ENCODE results near the gene BRIP1.
"Not testable (repeated sequence)": the region's sequence is repeated elsewhere in the genome, so short reads cannot be mapped to it uniquely, and the experiment has no call there.

BRIP1 gene

GRCh38 chr17:61728297-61728836 is 135.0 kb downstream of the BRIP1 start:
- Histone ChIP-seq H3K4ac (ENCODE audit: low read depth, low read length) (no peak overlapping the region), H3K23ac (ENCODE audit: low read length) (no peak overlapping the region), H4K8ac (ENCODE audit: low read depth, low read length) (no peak overlapping the region), H2BK5ac (ENCODE audit: low read depth, low read length, poor library complexity) (no peak overlapping the region), H3K27me3 (ENCODE audit: insufficient read depth, low read length) (no peaks in the 10 kb centered on the region), H3K4me1 (ENCODE audit: control insufficient read depth in 1 of 2, insufficient read depth in 2 of 2, low read length in 2 of 2) (no peaks in the 10 kb centered on the region), H3K27ac (ENCODE audit: low read depth, low read length) (no peak overlapping the region), H3K79me1 (ENCODE audit: low read length) (no peaks in the 10 kb centered on the region), H2AK5ac (ENCODE audit: low read length) (no peak overlapping the region), H4K91ac (ENCODE audit: low read depth, low read length) (no peak overlapping the region), H3K4me2 (ENCODE audit: low read length) (no peak overlapping the region), H3K79me2 (ENCODE audit: control insufficient read depth, insufficient read depth, low read length, poor library complexity) (no peaks in the 10 kb centered on the region), H3K18ac (ENCODE audit: low read length) (no peak overlapping the region), H2AFZ (ENCODE audit: insufficient read depth, low read length, poor library complexity) (no peak overlapping the region), H3K14ac (ENCODE audit: low read length) (no peak overlapping the region), H4K12ac (ENCODE audit: low read depth, low read length) (no peak overlapping the region), H3K4me3 (ENCODE audit: low read depth, low read length) (no peak overlapping the region), H3K36me3 (ENCODE audit: control insufficient read depth in 1 of 2, insufficient read depth in 2 of 2, low read length in 2 of 2) (peaks cover 0 to 4% of the 10 kb centered on the region in 2 experiments), H2BK12ac (ENCODE audit: low read length) (no peak overlapping the region), H2BK120ac (ENCODE audit: insufficient read depth, low read length, poor library complexity) (no peak overlapping the region), H3K9ac (ENCODE audit: low read length) (no peak overlapping the region), H3K9me3 (ENCODE audit: insufficient read depth, low read depth, low read length) (no peaks in the 10 kb centered on the region)
- WGBS (ENCODE audit: extremely low coverage, insufficient coverage, insufficient read length): no CpG with 5 or more reads among the region's 3 CpGs
- DNase-seq: no peak

DNA sequence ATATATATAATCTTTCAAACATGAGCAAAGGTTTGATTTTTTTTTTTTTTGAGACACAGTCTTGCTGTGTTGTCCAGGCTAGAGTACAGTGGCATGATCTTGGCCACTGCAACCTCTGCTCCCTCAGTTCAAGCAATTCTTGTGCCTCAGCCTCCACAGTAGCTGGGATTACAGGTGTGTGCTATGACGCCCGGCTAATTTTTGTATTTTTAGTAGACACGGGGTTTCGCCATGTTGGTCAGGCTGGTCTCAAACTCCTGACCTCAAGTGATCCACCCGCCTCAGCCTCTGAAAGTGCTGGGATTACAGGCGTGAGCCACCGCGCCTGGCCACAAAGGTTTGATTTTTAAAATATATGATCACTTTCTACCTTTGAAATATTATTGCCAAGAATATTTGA is 135.5 kb downstream of the BRIP1 start:
- H3K9me3 ChIP-seq (ENCODE audit: insufficient read depth, low read depth, low read length); H2BK5ac ChIP-seq (ENCODE audit: low read depth, low read length, poor library complexity); H2BK12ac ChIP-seq (ENCODE audit: low read length); H3K79me2 ChIP-seq (ENCODE audit: control insufficient read depth, insufficient read depth, low read length, poor library complexity); H3K14ac ChIP-seq (ENCODE audit: low read length); H2AK5ac ChIP-seq (ENCODE audit: low read length); H3K4me3 ChIP-seq (ENCODE audit: low read depth, low read length); H3K27me3 ChIP-seq (ENCODE audit: insufficient read depth, low read length); H3K23ac ChIP-seq (ENCODE audit: low read length); H4K8ac ChIP-seq (ENCODE audit: low read depth, low read length); DNase-seq; H3K27ac ChIP-seq (ENCODE audit: low read depth, low read length); H3K36me3 ChIP-seq (ENCODE audit: control insufficient read depth in 1 of 2, insufficient read depth in 2 of 2, low read length in 2 of 2); H2BK120ac ChIP-seq (ENCODE audit: insufficient read depth, low read length, poor library complexity); H2AFZ ChIP-seq (ENCODE audit: insufficient read depth, low read length, poor library complexity); H3K9ac ChIP-seq (ENCODE audit: low read length); H4K91ac ChIP-seq (ENCODE audit: low read depth, low read length); H3K4me1 ChIP-seq (ENCODE audit: control insufficient read depth in 1 of 2, insufficient read depth in 2 of 2, low read length in 2 of 2); H4K12ac ChIP-seq (ENCODE audit: low read depth, low read length); H3K79me1 ChIP-seq (ENCODE audit: low read length); H3K18ac ChIP-seq (ENCODE audit: low read length); H3K4me2 ChIP-seq (ENCODE audit: low read length); H3K4ac ChIP-seq (ENCODE audit: low read depth, low read length): not testable (repeated sequence)
- WGBS (ENCODE audit: extremely low coverage, insufficient coverage, insufficient read length): no CpG with 5 or more reads among the region's 8 CpGs

DNA sequence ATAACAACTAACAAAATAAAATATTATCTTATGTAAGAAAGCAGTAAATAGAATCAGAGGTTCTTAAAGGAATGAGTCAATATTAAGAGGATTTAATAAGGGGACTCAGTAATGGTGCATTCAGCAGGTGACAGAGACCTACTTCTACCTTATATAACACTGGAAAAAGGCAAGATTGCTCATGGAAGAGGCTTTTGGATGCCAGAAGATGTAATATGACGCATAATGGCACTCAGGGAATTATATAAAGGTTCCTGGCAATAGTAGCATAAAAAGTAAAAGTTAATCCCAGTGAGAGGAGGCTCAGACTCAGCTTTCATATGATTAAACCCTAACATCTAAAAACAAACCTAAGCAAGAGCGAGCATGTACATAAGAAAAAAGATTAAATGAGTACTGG is 136.4 kb downstream of the BRIP1 start:
- H3K79me2 ChIP-seq (ENCODE audit: control insufficient read depth, insufficient read depth, low read length, poor library complexity): no peaks in the 10 kb centered on the region
- no peak overlapping the region for H2AFZ ChIP-seq (ENCODE audit: insufficient read depth, low read length, poor library complexity)
- H3K4me1 ChIP-seq (ENCODE audit: control insufficient read depth in 1 of 2, insufficient read depth in 2 of 2, low read length in 2 of 2): no peaks in the 10 kb centered on the region
- no peaks in the 10 kb centered on the region for H3K9me3 ChIP-seq (ENCODE audit: insufficient read depth, low read depth, low read length)
- no peak overlapping the region for H3K18ac ChIP-seq (ENCODE audit: low read length)
- no peak overlapping the region for H3K9ac ChIP-seq (ENCODE audit: low read length)
- H4K91ac ChIP-seq (ENCODE audit: low read depth, low read length): no peak overlapping the region
- peaks cover 0 to 5% of the 10 kb centered on the region in 2 experiments for H3K36me3 ChIP-seq (ENCODE audit: control insufficient read depth in 1 of 2, insufficient read depth in 2 of 2, low read length in 2 of 2)
- H3K14ac ChIP-seq (ENCODE audit: low read length): no peak overlapping the region
- no peak overlapping the region for H3K4me3 ChIP-seq (ENCODE audit: low read depth, low read length)
- H2BK12ac ChIP-seq (ENCODE audit: low read length): no peak overlapping the region
- no peak overlapping the region for H2AK5ac ChIP-seq (ENCODE audit: low read length)
- no peak overlapping the region for H3K4ac ChIP-seq (ENCODE audit: low read depth, low read length)
- no peak for DNase-seq
- no peak overlapping the region for H4K8ac ChIP-seq (ENCODE audit: low read depth, low read length)
- H3K79me1 ChIP-seq (ENCODE audit: low read length): no peaks in the 10 kb centered on the region
- no peak overlapping the region for H3K4me2 ChIP-seq (ENCODE audit: low read length)
- H2BK5ac ChIP-seq (ENCODE audit: low read depth, low read length, poor library complexity): no peak overlapping the region
- no CpG with 5 or more reads among the region's 2 CpGs for WGBS (ENCODE audit: extremely low coverage, insufficient coverage, insufficient read length)
- H4K12ac ChIP-seq (ENCODE audit: low read depth, low read length): no peak overlapping the region
- H3K27ac ChIP-seq (ENCODE audit: low read depth, low read length): no peak overlapping the region
- no peak overlapping the region for H3K23ac ChIP-seq (ENCODE audit: low read length)
- H3K27me3 ChIP-seq (ENCODE audit: insufficient read depth, low read length): no peaks in the 10 kb centered on the region
- no peak overlapping the region for H2BK120ac ChIP-seq (ENCODE audit: insufficient read depth, low read length, poor library complexity)

DNA sequence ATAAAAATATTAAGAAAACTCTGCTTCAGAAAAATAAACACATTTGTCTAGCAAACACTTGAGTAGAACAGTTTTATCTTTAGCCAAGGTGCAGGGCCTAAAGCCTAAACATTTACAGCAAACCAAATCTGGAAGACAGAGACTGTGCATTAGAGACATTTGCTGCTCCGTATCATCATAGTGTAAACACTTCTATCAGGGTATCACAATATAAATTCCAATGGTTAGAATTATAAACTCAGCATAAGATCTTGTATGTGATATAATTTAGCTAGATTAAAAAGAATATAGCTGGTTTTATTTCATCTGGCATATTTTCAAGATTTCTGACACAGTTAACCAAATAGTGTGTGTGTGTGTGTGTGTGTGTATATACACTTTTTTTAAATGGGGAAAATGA is 138.6 kb downstream of the BRIP1 start:
- H4K91ac ChIP-seq (ENCODE audit: low read depth, low read length): no peak overlapping the region
- WGBS (ENCODE audit: extremely low coverage, insufficient coverage, insufficient read length): no CpG with 5 or more reads among the region's 1 CpG
- H2BK5ac ChIP-seq (ENCODE audit: low read depth, low read length, poor library complexity): no peak overlapping the region
- no peak overlapping the region for H3K18ac ChIP-seq (ENCODE audit: low read length)
- no peaks in the 10 kb centered on the region for H3K79me2 ChIP-seq (ENCODE audit: control insufficient read depth, insufficient read depth, low read length, poor library complexity)
- H3K27ac ChIP-seq (ENCODE audit: low read depth, low read length): no peak overlapping the region
- H3K4ac ChIP-seq (ENCODE audit: low read depth, low read length): no peak overlapping the region
- no peak overlapping the region for H4K8ac ChIP-seq (ENCODE audit: low read depth, low read length)
- no peak overlapping the region for H3K9ac ChIP-seq (ENCODE audit: low read length)
- no peak overlapping the region for H3K23ac ChIP-seq (ENCODE audit: low read length)
- H3K4me1 ChIP-seq (ENCODE audit: control insufficient read depth in 1 of 2, insufficient read depth in 2 of 2, low read length in 2 of 2): no peaks in the 10 kb centered on the region
- H3K4me3 ChIP-seq (ENCODE audit: low read depth, low read length): no peak overlapping the region
- no peaks in the 10 kb centered on the region for H3K79me1 ChIP-seq (ENCODE audit: low read length)
- H3K14ac ChIP-seq (ENCODE audit: low read length): no peak overlapping the region
- no peaks in the 10 kb centered on the region for H3K9me3 ChIP-seq (ENCODE audit: insufficient read depth, low read depth, low read length)
- no peak overlapping the region for H2BK120ac ChIP-seq (ENCODE audit: insufficient read depth, low read length, poor library complexity)
- no peak overlapping the region for H3K4me2 ChIP-seq (ENCODE audit: low read length)
- H3K36me3 ChIP-seq (ENCODE audit: control insufficient read depth in 1 of 2, insufficient read depth in 2 of 2, low read length in 2 of 2): peaks cover 0 to 5% of the 10 kb centered on the region in 2 experiments
- no peak overlapping the region for H2BK12ac ChIP-seq (ENCODE audit: low read length)
- H4K12ac ChIP-seq (ENCODE audit: low read depth, low read length): no peak overlapping the region
- no peak overlapping the region for H2AFZ ChIP-seq (ENCODE audit: insufficient read depth, low read length, poor library complexity)
- H2AK5ac ChIP-seq (ENCODE audit: low read length): no peak overlapping the region
- H3K27me3 ChIP-seq (ENCODE audit: insufficient read depth, low read length): no peaks in the 10 kb centered on the region
- no peak for DNase-seq
